HG02938 (cell line): ENCODE measurements around the gene WDR45B.

Experiments
- ATAC-seq: cut with Tn5 transposase; IDR thresholded peaks from one replicate; pipeline ENCODE4 v1.9.1; 2021; ENCODE audit warnings: mild to moderate bottlenecking, moderate library complexity; ENCODE audit not compliant: unreplicated experiment

WDR45B gene

GRCh38 chr17:82602986-82603710 lies 45.1 kb downstream of the WDR45B start:
- ATAC-seq: no peak

GRCh38 chr17:82602487-82602886 lies 45.8 kb downstream of the WDR45B start:
- ATAC-seq: no peak

- no peak for ATAC-seq
Observed at GRCh38 chr17:82601447-82602000, 46.7 kb downstream of the WDR45B start.

GRCh38 chr17:82600731-82601446 lies 47.4 kb downstream of the WDR45B start:
- no peak for ATAC-seq

GRCh38 chr17:82599674-82600661 lies 48.3 kb downstream of the WDR45B start:
- ATAC-seq: no peak

GRCh38 chr17:82598256-82599119 lies 49.8 kb downstream of the WDR45B start:
- no peak for ATAC-seq

GRCh38 chr17:82596837-82597672 lies 51.2 kb downstream of the WDR45B start:
- ATAC-seq: no peak

GRCh38 chr17:82596296-82596695 lies 51.9 kb downstream of the WDR45B start:
- no peak for ATAC-seq

- no peak for ATAC-seq
Observed at GRCh38 chr17:82595893-82596292, 52.4 kb downstream of the WDR45B start.

- no peak for ATAC-seq
Observed at GRCh38 chr17:82594571-82594970, 53.7 kb downstream of the WDR45B start.

- ATAC-seq: no peak
Observed at GRCh38 chr17:82593590-82594087, 54.6 kb downstream of the WDR45B start.

GRCh38 chr17:82592767-82593589 lies 55.3 kb downstream of the WDR45B start:
- no peak for ATAC-seq

GRCh38 chr17:82592289-82592766 lies 55.9 kb downstream of the WDR45B start:
- ATAC-seq: no peak

- ATAC-seq: no peak
Observed at GRCh38 chr17:82590881-82591539, 57.2 kb downstream of the WDR45B start.

- no peak for ATAC-seq
Observed at GRCh38 chr17:82590216-82590615, 58.0 kb downstream of the WDR45B start.

- ATAC-seq: no peak
Observed at GRCh38 chr17:82589851-82590180, 58.4 kb downstream of the WDR45B start.
